ENCODE measurements around the gene PCDHB14.

Gene PCDHB14

GRCh38 chr5:141269195-141269594 is 46.1 kb downstream of the PCDHB14 start:
- ATAC-seq (ENCODE audit: low read depth) (no peak), DNase-seq (ENCODE audit: low spot score) (no peak)
- TF ChIP-seq, protein P1, sequence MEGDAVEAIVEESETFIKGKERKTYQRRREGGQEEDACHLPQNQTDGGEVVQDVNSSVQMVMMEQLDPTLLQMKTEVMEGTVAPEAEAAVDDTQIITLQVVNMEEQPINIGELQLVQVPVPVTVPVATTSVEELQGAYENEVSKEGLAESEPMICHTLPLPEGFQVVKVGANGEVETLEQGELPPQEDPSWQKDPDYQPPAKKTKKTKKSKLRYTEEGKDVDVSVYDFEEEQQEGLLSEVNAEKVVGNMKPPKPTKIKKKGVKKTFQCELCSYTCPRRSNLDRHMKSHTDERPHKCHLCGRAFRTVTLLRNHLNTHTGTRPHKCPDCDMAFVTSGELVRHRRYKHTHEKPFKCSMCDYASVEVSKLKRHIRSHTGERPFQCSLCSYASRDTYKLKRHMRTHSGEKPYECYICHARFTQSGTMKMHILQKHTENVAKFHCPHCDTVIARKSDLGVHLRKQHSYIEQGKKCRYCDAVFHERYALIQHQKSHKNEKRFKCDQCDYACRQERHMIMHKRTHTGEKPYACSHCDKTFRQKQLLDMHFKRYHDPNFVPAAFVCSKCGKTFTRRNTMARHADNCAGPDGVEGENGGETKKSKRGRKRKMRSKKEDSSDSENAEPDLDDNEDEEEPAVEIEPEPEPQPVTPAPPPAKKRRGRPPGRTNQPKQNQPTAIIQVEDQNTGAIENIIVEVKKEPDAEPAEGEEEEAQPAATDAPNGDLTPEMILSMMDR (IDR thresholded peaks at IDR 0.05; ENCODE audit: poor library complexity, severe bottlenecking), result no peak
- no peaks in the 10 kb centered on the region for H3K36me3 ChIP-seq (ENCODE audit: low read depth)
- H3K4me1 ChIP-seq (ENCODE audit: insufficient read depth, poor library complexity, severe bottlenecking), result no peaks in the 10 kb centered on the region
- H3K9me3 ChIP-seq (ENCODE audit: severe bottlenecking), result peaks cover 20% of the 10 kb centered on the region
- H3K27me3 ChIP-seq (ENCODE audit: insufficient read depth, poor library complexity, severe bottlenecking), result no peaks in the 10 kb centered on the region
- no peak overlapping the region for H3K27ac ChIP-seq (ENCODE audit: poor library complexity, severe bottlenecking)
- H3K4me3 ChIP-seq (ENCODE audit: severe bottlenecking), result no peak overlapping the region

GRCh38 chr5:141272906-141273305 is 49.8 kb downstream of the PCDHB14 start:
- Histone ChIP-seq H3K9me3 (ENCODE audit: severe bottlenecking) (peaks cover 6% of the 10 kb centered on the region), H3K4me1 (ENCODE audit: insufficient read depth, poor library complexity, severe bottlenecking) (no peaks in the 10 kb centered on the region), H3K27ac (ENCODE audit: poor library complexity, severe bottlenecking) (no peak overlapping the region), H3K27me3 (ENCODE audit: insufficient read depth, poor library complexity, severe bottlenecking) (no peaks in the 10 kb centered on the region), H3K36me3 (ENCODE audit: low read depth) (no peaks in the 10 kb centered on the region), H3K4me3 (ENCODE audit: severe bottlenecking) (no peak overlapping the region)
- TF ChIP-seq, protein P1 (IDR thresholded peaks at IDR 0.05; ENCODE audit: poor library complexity, severe bottlenecking), result no peak
- no peak for DNase-seq (ENCODE audit: low spot score)
- no peak for ATAC-seq (ENCODE audit: low read depth)
